Ishikawa (cell line): ENCODE measurements around the gene EXOSC9.

Experiments used
- CREB1 ChIP-seq: IDR thresholded peaks from 2 replicates; pipeline ENCODE4 v1.6.1; 2012; ENCODE audit warnings: low read depth
- EGR1 ChIP-seq: IDR thresholded peaks from 2 replicates; pipeline ENCODE4 v1.6.1; 2012
- EP300 ChIP-seq: IDR thresholded peaks from 2 replicates; pipeline ENCODE4 v1.6.1; 2012; ENCODE audit warnings: borderline replicate concordance
- TF ChIP-seq, protein P1 (sequence below): IDR thresholded peaks from 2 replicates; pipeline ENCODE4 v1.6.1; 2012

DNA sequence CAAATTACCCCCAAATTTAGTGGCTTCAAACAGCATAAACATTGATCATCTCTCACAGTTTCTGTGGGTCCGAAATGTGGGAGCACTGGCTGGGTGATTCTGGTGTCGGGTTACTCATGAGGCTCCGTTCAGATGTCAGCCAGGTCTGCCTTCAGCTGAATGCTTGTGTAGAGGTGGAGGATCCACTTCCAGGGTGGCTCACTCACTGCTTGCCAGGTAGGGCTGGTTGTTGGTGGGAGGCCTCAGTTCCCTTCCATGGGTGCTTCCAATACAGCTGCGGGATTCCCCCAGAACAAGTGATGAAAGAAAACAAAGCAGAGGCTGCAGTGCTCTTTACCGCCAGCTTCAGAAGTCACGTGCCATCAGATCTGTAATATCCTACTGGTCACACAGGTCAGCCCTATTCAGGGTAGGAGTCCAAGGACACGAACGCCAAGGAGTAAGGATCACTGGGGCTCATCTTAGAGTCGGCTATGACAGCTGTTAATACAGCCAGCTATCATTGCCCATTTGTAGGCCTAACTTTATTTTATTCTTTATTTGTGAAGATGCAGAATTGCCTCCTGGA, 35.1 kb upstream of the EXOSC9 start:
- TF ChIP-seq EGR1: no peak
- TF ChIP-seq CREB1: no peak
- TF ChIP-seq EP300: no peak
- TF ChIP-seq, protein P1, sequence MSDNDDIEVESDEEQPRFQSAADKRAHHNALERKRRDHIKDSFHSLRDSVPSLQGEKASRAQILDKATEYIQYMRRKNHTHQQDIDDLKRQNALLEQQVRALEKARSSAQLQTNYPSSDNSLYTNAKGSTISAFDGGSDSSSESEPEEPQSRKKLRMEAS: no peak
